IMR-90 (cell line): ENCODE data around the gene C1orf159.

Source experiments
- CEBPB ChIP-seq: IDR thresholded peaks from 2 replicates; pipeline ENCODE4 v1.6.1; 2012; ENCODE audit warnings: low read depth, low read length, improper control_type of control experiment
- CTCF ChIP-seq: conservative IDR thresholded peaks from 2 replicates; pipeline ENCODE4 v1.5.1; 2012; ENCODE audit warnings: mild to moderate bottlenecking, low read depth, low read length, improper control_type of control experiment
- POLR2A ChIP-seq: IDR thresholded peaks from 2 replicates; pipeline ENCODE4 v1.6.1; 2012; ENCODE audit warnings: mild to moderate bottlenecking, low read depth, low read length

GRCh38 chr1:1043921-1044320 is 72.0 kb downstream of the C1orf159 start:
- TF ChIP-seq POLR2A (no peak), CTCF (no peak), CEBPB (no peak)
